ENCODE results near the gene PPP6R2.
A peak's percentile ranks its signal among the peaks of the same experiment; 100 is the strongest.

PPP6R2 gene

GRCh38 chr22:50461536-50461935 lies 118.4 kb downstream of the PPP6R2 start:
- DNase-seq (ENCODE audit: low spot score): no peak
- H2AK5ac ChIP-seq (ENCODE audit: low read depth, low read length): no peak overlapping the region

DNA sequence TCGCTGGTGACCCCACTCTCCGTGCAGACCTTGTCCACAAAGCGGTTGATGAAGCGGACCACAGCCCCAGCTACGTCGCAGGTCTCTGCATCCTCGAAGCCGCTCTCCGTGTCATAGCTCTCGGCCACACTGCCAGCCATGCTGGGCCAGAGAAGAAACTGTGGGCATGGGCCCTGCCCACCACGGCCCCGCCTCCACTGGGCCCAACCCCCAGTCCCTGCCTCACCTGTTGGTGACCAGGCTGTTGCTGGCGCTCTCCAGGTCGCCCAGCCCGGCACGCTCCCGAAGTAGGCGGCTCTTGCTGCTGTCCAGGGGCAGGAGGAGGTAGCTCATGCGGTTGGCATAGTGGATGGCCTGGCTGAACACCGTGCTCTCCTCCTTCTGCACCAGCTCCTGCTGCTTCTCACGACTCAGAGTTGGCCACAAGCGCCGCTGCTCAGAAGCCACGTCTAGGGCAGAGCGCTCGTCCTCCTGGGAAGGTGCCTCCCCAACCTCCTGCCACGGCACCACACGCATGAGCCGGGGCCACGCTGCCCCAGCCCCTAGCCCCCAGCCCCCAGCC lies 118.9 kb downstream of the PPP6R2 start:
- Histone ChIP-seq H3K23ac (ENCODE audit: low read depth, low read length, poor library complexity) (no peak overlapping the region), H3K4me2 (ENCODE audit: insufficient read depth, low read length, poor library complexity, severe bottlenecking) (no peak overlapping the region), H3K14ac (ENCODE audit: low read length) (no peak overlapping the region), H3K4me3 (ENCODE audit: low read length in 2 of 2) (no peak overlapping the region), H3K27ac (replicated peaks; ENCODE audit: low read length) (no peak overlapping the region), H3K79me1 (ENCODE audit: low read depth, low read length) (peaks cover 5% of the 10 kb centered on the region), H3K18ac (ENCODE audit: low read length) (no peak overlapping the region), H3K4me1 (ENCODE audit: control insufficient read depth in 2 of 2, insufficient read depth in 1 of 2, low read depth in 1 of 2, low read length in 2 of 2) (no peaks in the 10 kb centered on the region), H3K9me3 (replicated peaks in 1 of 2; ENCODE audit: control insufficient read depth in 2 of 2, insufficient read depth in 1 of 2, low read depth in 1 of 2, low read length in 2 of 2) (no peaks in the 10 kb centered on the region), H3K4ac (ENCODE audit: low read length) (no peak overlapping the region), H2BK12ac (ENCODE audit: low read length) (no peak overlapping the region), H4K91ac (ENCODE audit: low read depth, low read length, poor library complexity) (no peak overlapping the region), H2BK120ac (ENCODE audit: low read depth, low read length) (no peak overlapping the region), H3K27me3 (ENCODE audit: control insufficient read depth in 3 of 3, insufficient read depth in 3 of 3, low read depth in 1 of 3, low read length in 3 of 3) (no peaks in the 10 kb centered on the region), H2BK5ac (ENCODE audit: low read length) (no peak overlapping the region), H3K36me3 (replicated peaks in 1 of 2; ENCODE audit: control insufficient read depth in 2 of 2, insufficient read depth in 2 of 2, low read length in 2 of 2) (peaks cover 81 to 98% of the 10 kb centered on the region in 2 donors), H2AFZ (ENCODE audit: low read length) (no peak overlapping the region), H2BK15ac (ENCODE audit: low read length) (no peak overlapping the region), H3K9ac (ENCODE audit: low read depth, low read length, poor library complexity) (no peak overlapping the region), H2AK5ac (ENCODE audit: low read depth, low read length) (no peak overlapping the region), H4K8ac (ENCODE audit: low read depth, low read length) (no peak overlapping the region)
- WGBS, 2 donors (ENCODE audit: extremely low coverage in 2 of 2, insufficient read length in 2 of 2, insufficient replicate concordance in 1 of 2): no CpG with 5 or more reads among the region's 30 CpGs
- DNase-seq (ENCODE audit: low spot score): no peak

More at GRCh38 chr22:50461536-50461935, 118.4 kb downstream of the PPP6R2 start:
- Histone ChIP-seq H3K4me1 (ENCODE audit: control insufficient read depth in 2 of 2, insufficient read depth in 1 of 2, low read depth in 1 of 2, low read length in 2 of 2) (no peaks in the 10 kb centered on the region), H3K9me3 (replicated peaks in 1 of 2; ENCODE audit: control insufficient read depth in 2 of 2, insufficient read depth in 1 of 2, low read depth in 1 of 2, low read length in 2 of 2) (no peaks in the 10 kb centered on the region), H2BK12ac (ENCODE audit: low read length) (no peak overlapping the region), H3K18ac (ENCODE audit: low read length) (no peak overlapping the region), H2BK5ac (ENCODE audit: low read length) (no peak overlapping the region), H3K79me1 (ENCODE audit: low read depth, low read length) (peaks cover 5% of the 10 kb centered on the region), H3K36me3 (replicated peaks in 1 of 2; ENCODE audit: control insufficient read depth in 2 of 2, insufficient read depth in 2 of 2, low read length in 2 of 2) (peaks cover 78 to 98% of the 10 kb centered on the region in 2 donors), H3K14ac (ENCODE audit: low read length) (no peak overlapping the region), H3K27ac (replicated peaks; ENCODE audit: low read length) (no peak overlapping the region), H3K27me3 (ENCODE audit: control insufficient read depth in 3 of 3, insufficient read depth in 3 of 3, low read depth in 1 of 3, low read length in 3 of 3) (no peaks in the 10 kb centered on the region), H2BK120ac (ENCODE audit: low read depth, low read length) (no peak overlapping the region), H3K23ac (ENCODE audit: low read depth, low read length, poor library complexity) (no peak overlapping the region), H2BK15ac (ENCODE audit: low read length) (no peak overlapping the region), H4K91ac (ENCODE audit: low read depth, low read length, poor library complexity) (no peak overlapping the region), H4K8ac (ENCODE audit: low read depth, low read length) (no peak overlapping the region), H3K4ac (ENCODE audit: low read length) (no peak overlapping the region), H3K9ac (ENCODE audit: low read depth, low read length, poor library complexity) (peak overlapping the region; percentile 21), H2AFZ (ENCODE audit: low read length) (no peak overlapping the region), H3K4me2 (ENCODE audit: insufficient read depth, low read length, poor library complexity, severe bottlenecking) (no peak overlapping the region), H3K4me3 (ENCODE audit: low read length in 2 of 2) (no peak overlapping the region)
- no CpG with 5 or more reads among the region's 26 CpGs for whole genome bisulfite sequencing, 2 donors (ENCODE audit: extremely low coverage in 2 of 2, insufficient read length in 2 of 2, insufficient replicate concordance in 1 of 2)

GRCh38 chr22:50463188-50463900 lies 120.2 kb downstream of the PPP6R2 start:
- Histone ChIP-seq H3K27ac (replicated peaks; ENCODE audit: low read length) (no peak overlapping the region), H2BK12ac (ENCODE audit: low read length) (no peak overlapping the region), H2BK5ac (ENCODE audit: low read length) (no peak overlapping the region), H3K4me2 (ENCODE audit: insufficient read depth, low read length, poor library complexity, severe bottlenecking) (peak overlapping the region; percentile 24), H2BK15ac (ENCODE audit: low read length) (no peak overlapping the region), H3K14ac (ENCODE audit: low read length) (no peak overlapping the region), H3K4me3 (ENCODE audit: low read length in 2 of 2) (no peak overlapping the region), H3K9me3 (replicated peaks in 1 of 2; ENCODE audit: control insufficient read depth in 2 of 2, insufficient read depth in 1 of 2, low read depth in 1 of 2, low read length in 2 of 2) (no peaks in the 10 kb centered on the region), H3K79me1 (ENCODE audit: low read depth, low read length) (peaks cover 15% of the 10 kb centered on the region), H2BK120ac (ENCODE audit: low read depth, low read length) (no peak overlapping the region), H3K36me3 (replicated peaks in 1 of 2; ENCODE audit: control insufficient read depth in 2 of 2, insufficient read depth in 2 of 2, low read length in 2 of 2) (peaks cover 80 to 99% of the 10 kb centered on the region in 2 donors), H3K4ac (ENCODE audit: low read length) (no peak overlapping the region), H4K91ac (ENCODE audit: low read depth, low read length, poor library complexity) (no peak overlapping the region), H3K9ac (ENCODE audit: low read depth, low read length, poor library complexity) (no peak overlapping the region), H2AFZ (ENCODE audit: low read length) (no peak overlapping the region), H3K23ac (ENCODE audit: low read depth, low read length, poor library complexity) (peak overlapping the region; percentile 55), H4K8ac (ENCODE audit: low read depth, low read length) (no peak overlapping the region), H3K27me3 (ENCODE audit: control insufficient read depth in 3 of 3, insufficient read depth in 3 of 3, low read depth in 1 of 3, low read length in 3 of 3) (no peaks in the 10 kb centered on the region), H3K4me1 (ENCODE audit: control insufficient read depth in 2 of 2, insufficient read depth in 1 of 2, low read depth in 1 of 2, low read length in 2 of 2) (no peaks in the 10 kb centered on the region), H3K18ac (ENCODE audit: low read length) (no peak overlapping the region), H2AK5ac (ENCODE audit: low read depth, low read length) (no peak overlapping the region)
- DNase-seq (ENCODE audit: low spot score): no peak
- no CpG with 5 or more reads among the region's 28 CpGs for WGBS, 2 donors (ENCODE audit: extremely low coverage in 2 of 2, insufficient read length in 2 of 2, insufficient replicate concordance in 1 of 2)

- Histone ChIP-seq H3K18ac (ENCODE audit: low read length) (no peak overlapping the region), H3K9me3 (replicated peaks in 1 of 2; ENCODE audit: control insufficient read depth in 2 of 2, insufficient read depth in 1 of 2, low read depth in 1 of 2, low read length in 2 of 2) (no peaks in the 10 kb centered on the region), H3K4ac (ENCODE audit: low read length) (no peak overlapping the region), H3K14ac (ENCODE audit: low read length) (no peak overlapping the region), H2BK5ac (ENCODE audit: low read length) (no peak overlapping the region), H2AFZ (ENCODE audit: low read length) (no peak overlapping the region), H3K4me1 (ENCODE audit: control insufficient read depth in 2 of 2, insufficient read depth in 1 of 2, low read depth in 1 of 2, low read length in 2 of 2) (no peaks in the 10 kb centered on the region), H3K9ac (ENCODE audit: low read depth, low read length, poor library complexity) (peak overlapping the region; percentile 44), H4K8ac (ENCODE audit: low read depth, low read length) (no peak overlapping the region), H2BK15ac (ENCODE audit: low read length) (no peak overlapping the region), H3K79me1 (ENCODE audit: low read depth, low read length) (peaks cover 22% of the 10 kb centered on the region), H3K4me2 (ENCODE audit: insufficient read depth, low read length, poor library complexity, severe bottlenecking) (no peak overlapping the region), H2BK120ac (ENCODE audit: low read depth, low read length) (no peak overlapping the region), H3K27me3 (ENCODE audit: control insufficient read depth in 3 of 3, insufficient read depth in 3 of 3, low read depth in 1 of 3, low read length in 3 of 3) (no peaks in the 10 kb centered on the region), H3K4me3 (ENCODE audit: low read length in 2 of 2) (no peak overlapping the region), H2AK5ac (ENCODE audit: low read depth, low read length) (no peak overlapping the region), H3K27ac (replicated peaks; ENCODE audit: low read length) (no peak overlapping the region), H3K36me3 (replicated peaks in 1 of 2; ENCODE audit: control insufficient read depth in 2 of 2, insufficient read depth in 2 of 2, low read length in 2 of 2) (peaks cover 70 to 88% of the 10 kb centered on the region in 2 donors), H3K23ac (ENCODE audit: low read depth, low read length, poor library complexity) (no peak overlapping the region), H2BK12ac (ENCODE audit: low read length) (no peak overlapping the region), H4K91ac (ENCODE audit: low read depth, low read length, poor library complexity) (peak overlapping the region; percentile 79)
- WGBS, 2 donors (ENCODE audit: extremely low coverage in 2 of 2, insufficient read length in 2 of 2, insufficient replicate concordance in 1 of 2): no CpG with 5 or more reads among the region's 24 CpGs
- no peak for DNase-seq (ENCODE audit: low spot score)
Measured at GRCh38 chr22:50464451-50464850, 121.3 kb downstream of the PPP6R2 start.

All from neuronal stem cell (in vitro differentiated cells).